ENCODE measurements around the gene TAGLN3.

Gene TAGLN3

DNA sequence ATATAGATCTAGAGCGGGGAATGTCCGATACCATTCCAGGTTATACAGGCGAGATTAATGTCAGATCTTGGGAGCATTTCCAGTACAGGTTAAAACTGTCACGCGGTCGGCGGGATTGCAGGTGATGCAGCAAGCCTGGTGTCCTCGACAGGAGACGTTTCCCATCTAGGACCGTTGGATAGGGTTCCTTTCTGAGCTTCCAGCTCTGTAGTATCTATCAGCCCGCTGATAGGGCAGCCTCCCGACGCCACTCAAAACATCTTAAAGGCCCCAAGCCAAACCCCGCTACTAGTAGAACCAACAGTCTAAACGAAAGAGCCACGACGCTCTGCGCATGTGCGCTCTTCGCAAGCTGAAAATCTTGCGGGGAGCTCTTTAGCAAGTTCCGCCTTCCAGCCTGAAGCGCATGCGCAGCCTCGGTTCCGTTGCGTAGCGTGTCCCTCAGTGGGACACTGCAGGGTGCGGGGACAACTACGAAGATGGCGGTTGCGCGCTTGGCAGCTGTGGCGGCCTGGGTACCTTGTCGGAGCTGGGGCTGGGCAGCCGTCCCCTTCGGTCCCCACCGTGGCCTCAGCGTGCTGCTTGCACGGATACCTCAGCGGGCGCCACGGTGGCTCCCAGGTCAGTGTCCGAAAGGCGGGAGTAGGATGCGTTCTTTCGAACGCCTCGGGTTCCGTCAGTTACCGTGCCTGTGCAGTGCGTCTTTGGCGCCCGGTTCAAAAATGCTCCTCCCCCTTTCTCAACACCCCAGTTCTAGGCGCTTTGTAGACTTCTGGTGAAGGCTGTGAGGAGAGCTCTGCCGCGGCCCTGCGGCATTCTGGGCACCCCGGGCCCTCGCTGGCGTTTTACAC is 19.9 kb upstream of the TAGLN3 start, which contains the start of gene ABHD10:
Gene ABHD10, plus strand, starts transcription at position 444 of the 851 bp plus-strand sequence. Its CDS starts 36 bp downstream, at position 480.
- peak; percentile 98 for DNase-seq

DNA sequence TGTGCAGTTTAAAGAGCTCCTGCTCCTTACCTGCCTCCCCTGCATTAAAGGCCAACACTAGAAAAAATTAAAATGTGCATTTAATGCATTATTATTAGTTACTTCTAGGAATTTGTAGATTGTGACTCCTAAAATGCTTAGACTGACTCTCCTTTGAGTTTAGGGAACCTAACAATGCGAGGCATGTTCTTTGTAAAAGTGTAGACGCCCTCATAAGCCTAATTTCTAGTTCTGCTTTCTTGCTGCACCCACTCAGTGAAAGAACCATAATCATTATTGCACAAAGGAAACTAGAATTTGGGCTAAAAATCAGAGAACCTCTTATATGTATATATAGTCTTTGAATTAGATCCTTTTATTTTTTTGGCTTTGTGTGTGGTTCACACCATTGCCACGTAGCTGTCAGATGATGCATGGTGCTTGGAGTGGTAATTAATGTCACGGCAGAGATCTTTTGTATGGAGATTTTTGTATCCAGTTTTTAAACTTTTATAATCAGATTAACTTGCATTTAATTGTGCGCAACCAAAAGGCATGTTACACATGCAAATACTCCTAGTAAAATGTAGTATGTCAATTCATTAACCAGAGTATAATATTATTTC is 19.2 kb upstream of the TAGLN3 start:
- DNase-seq, result peak; percentile 16

DNA sequence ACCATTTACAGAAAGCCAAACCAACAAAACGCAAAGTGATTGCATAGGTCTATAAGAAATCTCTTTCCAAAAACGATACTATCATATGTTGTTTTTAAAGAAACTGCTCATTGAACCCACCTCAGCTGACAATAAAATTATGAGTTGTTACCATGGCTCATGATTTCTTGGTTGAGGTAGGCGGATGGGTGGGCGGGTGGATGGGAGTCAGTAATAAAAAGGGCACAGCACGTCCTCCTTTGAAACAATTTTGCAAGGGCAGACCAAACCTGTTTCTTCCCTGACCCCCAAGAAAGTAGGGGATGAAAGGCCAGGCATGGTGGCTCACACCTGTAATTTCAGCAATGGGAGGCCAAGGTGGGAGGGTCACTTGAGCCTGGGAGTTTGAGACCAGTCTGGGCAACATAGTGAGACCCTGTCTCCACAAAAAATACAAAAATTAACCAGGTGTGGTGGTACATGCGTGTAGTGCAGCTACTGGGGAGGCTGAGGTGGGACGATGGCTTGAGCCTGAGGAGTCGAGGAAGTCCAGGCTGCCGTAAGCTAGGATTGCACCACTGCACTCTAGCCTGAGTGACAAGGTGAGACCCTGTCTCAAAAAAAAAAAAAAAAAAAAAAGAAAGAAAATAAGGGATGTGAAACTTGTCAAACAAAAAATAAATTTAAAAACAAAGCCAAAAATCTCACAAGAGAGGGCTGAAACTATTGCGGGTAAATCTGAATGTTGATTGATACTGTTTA is 17.8 kb upstream of the TAGLN3 start:
- peak; percentile 53 for DNase-seq

DNA sequence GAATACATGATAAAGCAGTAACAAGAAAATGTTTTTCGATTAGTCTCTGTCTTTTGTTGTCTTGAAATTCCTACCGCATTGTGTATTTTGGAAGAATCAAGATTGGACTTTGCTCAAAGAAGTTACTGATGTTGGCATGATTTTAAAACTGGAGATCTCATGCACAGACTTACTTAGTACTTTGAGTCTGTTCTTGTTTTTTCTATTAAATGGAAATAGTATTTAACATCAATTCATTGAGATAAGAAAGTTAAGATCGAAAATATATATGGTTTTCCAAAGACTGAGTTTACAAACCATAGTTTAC is 17.3 kb upstream of the TAGLN3 start:
- no peak for DNase-seq

DNA sequence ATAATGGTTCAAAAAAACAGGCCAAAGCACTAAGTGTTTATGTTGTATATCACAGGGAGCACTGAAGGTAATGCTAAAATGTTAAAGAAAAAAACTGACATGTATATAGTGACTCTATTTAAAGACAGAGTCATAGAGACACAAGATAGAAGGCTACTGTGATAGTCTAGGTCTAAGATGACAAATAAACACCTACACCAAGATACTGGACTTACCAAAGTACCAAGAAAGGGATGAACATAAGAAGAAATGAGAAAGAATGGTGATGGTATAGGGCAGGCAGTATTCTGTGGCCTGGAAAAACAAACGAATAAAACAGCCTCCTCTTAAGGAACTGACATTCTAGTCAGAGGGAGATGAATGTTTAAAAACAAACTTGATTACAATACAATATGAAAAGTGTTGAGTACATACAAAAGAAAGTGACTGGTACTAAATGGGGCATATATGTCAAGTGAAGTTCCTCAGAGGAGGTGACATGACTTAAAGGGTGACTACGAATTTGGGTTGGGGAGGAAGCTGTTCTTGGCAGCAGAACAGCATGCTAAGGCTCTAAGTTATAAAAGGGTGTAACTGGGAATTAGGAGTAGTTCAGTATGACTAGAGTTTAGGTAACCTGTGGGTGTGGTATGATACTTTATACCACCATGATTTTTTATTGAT is 14.0 kb upstream of the TAGLN3 start:
- no peak for DNase-seq

DNA sequence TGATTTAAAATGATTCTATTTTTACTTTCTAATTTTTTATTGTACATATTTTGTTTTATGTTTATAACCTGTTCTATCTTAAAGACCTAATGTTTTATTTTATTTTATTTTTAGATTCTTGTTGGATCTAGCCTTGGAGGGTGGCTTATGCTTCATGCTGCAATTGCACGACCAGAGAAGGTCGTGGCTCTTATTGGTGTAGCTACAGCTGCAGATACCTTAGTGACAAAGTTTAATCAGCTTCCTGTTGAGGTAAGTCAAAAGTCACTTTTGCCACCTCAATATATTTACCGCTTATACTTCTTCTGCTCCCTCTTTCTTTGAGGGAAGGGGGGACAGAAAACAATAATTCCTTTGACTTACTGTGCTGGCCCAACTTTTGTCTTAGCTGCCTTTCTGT is 11.9 kb upstream of the TAGLN3 start:
- DNase-seq, result no peak

DNA sequence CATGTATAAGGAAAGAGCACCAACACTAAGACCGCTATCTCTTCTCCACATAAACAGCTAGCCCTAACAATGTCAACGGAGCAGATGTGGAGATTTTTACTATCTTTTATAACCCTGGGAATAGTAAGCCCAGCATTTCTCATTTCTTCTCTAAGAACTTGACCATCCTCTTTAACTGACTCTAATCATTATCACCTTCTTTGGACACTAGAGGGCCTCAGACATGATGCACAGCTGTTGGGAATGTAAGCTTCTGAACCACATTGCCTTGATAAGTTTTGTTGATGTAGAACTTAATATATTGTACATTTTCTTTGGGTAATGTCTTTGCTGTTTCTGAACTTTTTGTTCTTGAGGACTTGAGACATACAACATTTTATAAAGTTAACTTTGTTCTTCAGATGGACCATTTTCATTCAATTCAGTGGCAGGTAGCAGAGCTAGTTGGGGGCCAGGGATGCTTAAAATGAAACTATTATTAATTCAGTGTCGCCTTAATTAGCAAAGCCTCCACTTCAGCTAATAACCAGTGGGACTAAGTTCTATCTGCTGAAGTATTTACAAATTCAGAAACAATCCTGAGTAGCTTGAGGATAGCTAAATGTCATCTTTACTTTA is 9.6 kb upstream of the TAGLN3 start:
- DNase-seq, result no peak

DNA sequence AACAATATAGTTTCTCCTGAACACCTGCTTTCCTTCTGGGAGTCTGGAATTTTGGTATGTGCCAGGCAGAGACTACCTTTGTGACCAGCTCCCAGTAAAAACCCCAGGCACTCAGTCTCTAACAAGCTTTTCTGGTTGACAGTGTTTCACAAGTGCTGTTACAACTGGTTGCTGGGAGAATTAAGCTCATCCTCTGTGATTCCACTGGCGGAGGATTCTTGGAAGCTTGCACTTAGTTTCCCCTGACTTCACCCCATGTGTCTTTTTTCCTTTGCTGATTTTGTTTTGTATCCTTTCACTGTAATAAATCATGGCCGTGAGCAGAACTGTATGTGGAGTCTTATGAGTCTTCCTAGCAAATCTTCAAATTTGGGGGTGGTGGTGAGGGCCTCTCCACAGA is 5.7 kb upstream of the TAGLN3 start:
- no peak for DNase-seq

DNA sequence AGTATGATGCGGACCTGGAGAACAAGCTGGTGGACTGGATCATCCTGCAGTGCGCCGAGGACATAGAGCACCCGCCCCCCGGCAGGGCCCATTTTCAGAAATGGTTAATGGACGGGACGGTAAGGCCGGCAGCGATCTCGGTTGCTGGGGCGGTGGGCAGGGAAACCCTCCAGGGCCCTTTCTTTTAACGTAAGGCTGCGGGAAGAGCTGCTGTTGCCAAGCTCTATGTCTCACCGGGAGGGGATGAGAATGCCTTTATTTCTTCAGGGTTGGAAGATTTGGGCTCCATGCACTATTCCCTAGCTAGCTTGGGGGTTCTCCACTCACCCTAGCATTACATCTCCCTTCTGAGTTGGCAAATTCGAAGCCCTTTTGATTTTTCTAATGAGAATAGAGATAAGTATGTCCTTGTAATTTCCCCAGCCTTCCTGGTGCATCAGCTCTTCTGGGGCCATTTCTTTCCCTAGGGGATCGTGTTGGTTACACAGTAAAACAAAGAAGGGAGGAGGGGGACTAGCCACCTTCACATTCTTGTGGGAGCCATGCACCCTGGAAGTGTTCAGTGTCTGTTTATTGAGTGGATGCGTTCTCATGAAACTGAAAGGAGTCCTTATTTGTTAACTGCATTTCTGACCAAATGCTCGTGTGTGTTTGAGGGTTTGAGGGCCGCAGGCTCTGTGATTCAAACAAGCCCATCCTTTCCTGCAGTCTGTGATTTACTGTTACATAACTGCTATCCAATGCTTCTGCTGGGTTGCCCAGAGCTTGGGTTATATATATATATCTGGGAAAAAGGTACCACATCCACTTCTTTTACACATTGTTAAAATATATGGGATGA is 982 bp downstream of the TAGLN3 start:
- no peak for DNase-seq

DNA sequence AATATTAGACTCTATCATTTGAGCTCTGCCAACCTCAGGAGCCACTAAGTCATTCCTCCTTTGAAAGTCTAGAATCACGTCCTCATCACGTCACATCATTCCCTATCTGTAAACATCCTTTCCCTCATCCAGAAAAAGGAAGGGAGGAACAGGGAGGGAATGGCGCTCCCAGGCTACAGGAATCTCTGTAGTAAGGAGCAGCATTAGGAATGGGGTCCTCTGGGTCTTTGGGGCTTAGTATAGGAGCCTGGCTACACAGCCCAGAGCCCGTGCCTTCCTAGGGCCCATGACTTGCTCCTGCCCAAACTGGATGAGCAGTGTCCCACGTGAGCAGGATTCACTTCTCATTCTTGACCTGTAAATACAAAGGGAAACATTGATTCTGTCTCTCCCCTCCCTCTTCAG is 1.6 kb downstream of the TAGLN3 start:
- no peak for DNase-seq

DNA sequence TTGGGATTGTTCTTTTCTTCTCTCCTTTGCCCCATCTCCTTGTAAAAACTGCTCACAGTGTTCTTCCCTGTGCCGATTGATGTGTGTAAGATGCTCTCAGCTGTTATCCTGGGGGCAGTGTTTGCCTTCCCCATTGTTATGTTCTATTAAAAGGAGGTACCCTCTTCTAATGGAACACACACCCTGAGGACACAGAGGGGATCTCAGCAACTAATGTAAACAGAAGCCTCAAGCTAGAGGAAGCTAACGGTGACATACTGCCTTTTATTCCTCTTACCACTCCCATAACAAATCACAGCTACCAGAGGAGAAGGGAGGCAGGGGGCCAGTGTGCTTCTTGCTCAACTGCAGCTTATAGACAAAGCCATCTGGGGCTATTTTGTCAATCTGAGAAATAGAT is 2.2 kb downstream of the TAGLN3 start:
- no peak for DNase-seq

DNA sequence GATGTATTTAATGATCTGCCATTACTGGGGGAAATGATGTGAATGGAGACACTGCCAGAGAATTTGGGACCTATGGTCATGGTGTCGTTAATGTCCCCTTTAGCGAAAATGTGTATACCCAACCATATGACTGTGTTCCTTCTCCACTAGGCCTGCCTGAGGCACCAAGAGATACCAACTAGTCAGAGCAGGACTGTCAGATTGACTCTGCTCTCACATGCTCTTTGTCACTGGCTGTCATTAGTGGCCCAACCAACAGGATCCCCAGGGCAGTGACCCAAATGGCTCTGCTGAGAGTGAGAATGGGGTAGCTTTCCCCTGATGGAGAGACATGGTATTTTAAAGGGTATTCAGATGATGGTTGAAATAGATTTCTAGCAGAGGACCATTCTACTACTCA is 2.8 kb downstream of the TAGLN3 start:
- peak; percentile 20 for DNase-seq

DNA sequence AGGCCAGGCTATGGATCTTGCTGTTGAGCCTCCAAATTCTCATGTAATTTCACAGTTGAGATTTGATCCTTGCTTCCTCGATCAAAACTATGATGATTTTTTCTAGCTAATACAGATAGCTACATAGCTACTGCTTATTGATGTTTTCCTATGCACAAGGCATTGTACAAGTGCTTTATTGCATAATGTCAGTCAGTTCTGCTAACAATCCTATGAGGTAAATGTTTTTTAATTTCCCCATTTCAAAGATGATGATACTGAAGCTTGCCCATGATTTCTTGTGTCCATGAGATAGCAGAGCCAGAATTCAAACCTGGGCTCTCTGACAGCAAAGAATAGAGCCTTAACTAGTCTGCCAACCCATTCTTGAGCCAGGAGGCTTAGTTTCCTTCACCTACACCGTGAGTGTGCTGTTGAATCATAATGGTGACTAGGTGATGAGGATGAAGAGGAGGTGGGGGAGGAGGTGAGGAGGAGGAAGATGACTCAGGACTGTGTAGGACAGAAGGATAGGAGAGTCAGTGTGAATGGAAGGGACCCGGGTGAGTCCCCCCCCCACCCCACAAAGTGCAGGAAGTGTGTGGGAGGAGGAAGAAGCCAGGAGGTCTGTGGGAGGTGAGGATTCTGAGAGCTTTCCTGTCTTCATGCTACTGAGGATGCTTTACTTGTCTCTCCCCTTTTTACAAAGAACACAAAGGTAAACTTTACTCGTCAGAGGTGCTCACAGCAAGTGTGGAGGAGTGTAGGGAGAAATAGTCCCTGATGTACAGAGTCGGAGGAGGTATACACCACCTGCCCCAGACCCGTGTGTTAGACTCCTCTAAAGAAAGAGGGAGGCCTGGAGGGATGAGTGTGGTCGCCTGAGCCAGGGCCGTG is 3.6 kb downstream of the TAGLN3 start:
- peak; percentile 62 for DNase-seq

DNA sequence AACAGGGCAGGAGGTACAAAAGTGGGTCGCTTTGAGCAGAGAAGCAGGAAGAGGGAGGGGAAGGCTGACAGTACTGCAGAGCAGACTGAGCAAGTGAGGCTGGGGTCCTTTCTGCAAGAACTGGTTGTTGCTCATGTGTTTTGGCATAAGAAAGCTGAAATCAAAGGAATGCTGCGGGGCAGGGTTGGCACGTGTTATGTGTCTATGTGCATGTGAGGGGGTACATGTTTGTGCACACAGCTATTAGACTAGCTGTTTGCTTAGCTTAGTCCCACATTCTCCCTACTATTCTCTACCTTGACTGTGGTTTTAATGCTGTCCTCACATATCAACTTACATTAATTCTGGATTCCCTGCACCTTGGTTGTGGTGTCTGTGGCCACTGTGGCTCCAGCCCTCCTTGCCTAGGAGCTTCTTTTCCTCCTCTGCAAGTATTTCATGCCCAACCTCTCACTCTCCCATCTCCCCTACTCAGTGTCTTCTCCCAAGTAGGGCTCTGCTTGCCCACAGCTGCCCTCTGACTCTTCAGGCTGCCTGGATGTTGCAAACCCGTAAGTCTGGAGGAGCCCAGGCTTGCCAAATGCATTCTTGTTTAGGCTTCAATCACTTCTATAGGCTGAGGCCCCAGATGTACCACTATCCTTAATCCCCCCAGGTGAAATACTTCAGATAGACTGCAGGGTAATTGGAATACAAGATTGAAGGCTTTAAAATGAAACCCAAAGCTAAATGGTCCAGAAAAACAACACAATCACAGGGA is 4.8 kb downstream of the TAGLN3 start:
- DNase-seq, result no peak

DNA sequence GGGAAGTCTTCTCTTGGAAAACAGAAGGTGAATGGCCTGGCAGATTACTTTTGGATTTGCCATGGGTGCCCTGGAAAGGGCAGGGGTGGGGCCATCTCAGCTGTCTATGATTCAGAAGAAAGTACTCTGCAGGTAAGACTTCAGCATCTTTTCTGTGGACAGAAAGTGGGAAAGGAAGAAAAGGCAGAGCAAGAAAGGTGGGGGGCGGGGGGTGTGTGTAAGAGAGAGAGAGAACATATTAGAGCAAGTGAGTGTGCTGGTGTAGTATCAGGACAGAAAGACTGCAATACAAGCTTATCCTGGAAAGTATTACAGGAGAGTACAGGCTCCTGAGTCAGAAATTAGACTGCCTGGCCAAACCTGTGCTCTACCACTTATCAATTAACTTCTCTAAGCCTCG is 5.5 kb downstream of the TAGLN3 start:
- DNase-seq, result peak; percentile 19

DNA sequence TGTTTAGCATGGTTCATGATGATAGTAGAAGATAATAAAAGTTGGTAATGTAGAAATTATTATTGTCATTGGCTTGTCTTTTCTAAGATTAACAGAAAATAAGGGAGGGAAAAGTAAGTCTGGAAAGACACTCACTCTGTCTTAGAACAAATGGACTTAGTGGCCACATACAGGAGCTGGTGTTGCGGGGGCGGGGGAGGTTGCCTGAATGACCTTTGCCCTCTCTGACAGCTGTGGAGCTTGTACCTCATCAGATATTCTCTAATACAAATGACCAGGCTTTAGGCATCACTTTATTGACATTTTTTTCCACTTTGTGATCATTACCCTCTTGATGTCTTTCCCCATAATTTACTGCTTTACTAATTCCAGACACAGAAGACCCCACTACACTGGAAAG is 5.9 kb downstream of the TAGLN3 start:
- no peak for DNase-seq

DNA sequence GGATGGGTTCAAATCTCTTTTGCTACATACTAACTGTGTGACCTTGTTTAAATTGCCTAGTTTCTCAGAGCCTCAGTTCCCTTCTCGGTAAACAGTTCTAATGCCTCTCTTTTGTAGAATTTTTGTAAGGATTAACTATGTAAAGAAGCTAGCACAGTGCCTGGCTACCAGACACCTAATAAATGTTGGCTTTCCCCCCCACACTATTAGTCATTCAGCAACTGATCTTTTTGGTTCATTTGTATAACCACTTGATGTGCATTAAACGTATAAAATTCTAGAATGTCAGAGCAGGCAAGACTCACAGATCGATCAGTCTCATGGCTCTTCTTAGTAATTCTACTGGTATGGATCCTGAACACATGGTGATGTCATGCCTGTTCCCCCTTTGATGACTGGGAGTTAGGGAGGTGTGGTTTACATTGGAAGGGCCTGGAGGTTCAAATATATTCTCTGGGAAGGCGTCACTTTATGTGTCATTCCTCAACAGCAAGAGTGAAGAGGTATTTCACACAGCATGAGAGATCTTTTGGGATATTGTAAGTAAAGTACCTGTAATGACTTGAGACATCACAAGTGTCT is 6.5 kb downstream of the TAGLN3 start:
- no peak for DNase-seq

DNA sequence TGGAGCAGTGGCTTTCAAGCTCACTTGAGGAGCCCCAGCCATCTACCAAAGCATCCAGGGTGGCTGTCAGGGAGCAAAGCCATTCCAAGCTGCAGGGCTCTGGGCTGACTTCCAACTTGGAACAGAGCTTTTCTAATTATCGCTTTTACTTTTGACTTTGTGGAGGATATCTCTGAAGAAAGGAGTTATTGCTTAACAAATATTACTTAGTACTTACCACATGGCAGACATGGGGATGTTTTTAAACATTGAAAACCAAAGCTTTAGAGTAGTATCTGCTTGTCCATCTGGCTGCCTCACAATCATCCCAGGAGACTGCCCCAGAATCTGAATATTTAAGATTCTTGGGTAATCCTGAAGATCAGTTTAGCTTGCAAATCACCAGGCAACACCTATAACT is 8.9 kb downstream of the TAGLN3 start:
- DNase-seq, result no peak

DNA sequence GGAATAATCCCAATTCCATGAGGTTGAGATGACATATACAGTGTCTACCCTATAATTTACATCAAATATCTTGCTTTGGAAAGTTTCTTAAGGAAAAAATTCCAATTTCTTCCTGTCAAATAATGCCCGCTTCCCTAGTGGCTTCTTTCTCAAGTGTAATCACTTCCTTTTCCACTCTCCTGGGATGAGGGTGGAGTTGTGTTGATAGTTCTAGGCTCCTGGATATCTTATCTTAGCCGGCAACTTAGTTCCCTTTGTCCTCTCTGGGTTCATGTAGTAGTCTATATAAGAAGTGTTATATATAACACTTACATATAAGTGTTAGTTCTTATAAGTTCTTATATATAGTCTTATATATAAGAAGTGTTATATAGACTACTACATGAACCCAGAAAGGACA is 10.9 kb downstream of the TAGLN3 start:
- no peak for DNase-seq

DNA sequence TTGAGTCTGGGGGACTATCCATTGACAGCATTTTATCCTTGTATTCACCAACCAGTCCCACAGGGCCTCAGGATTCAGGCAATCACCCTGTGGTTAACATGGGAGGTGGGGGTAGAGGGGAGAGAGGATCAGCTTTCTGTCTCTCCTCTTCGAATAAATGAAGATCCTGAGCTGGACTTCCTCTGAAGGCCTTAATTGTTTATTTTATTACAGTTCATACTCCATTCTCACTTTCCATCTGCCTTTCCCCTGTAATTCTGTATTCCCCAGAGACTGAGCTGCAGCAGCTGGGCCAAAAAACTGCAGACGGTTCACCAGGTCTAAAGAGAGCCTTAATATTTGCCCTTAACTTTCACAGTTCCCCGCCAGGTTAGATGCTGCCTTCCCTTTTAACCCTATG is 11.9 kb downstream of the TAGLN3 start:
- no peak for DNase-seq

Data from stimulated activated CD4-positive, alpha-beta T cell treated with anti-CD3 and anti-CD28 coated beads, Interleukin-15, amount 100 ng/mL, for 24 hours (primary cell).